Left cardiac atrium (tissue), 4 donors: ENCODE data around the gene CIROP. TPM values are rescaled to one million over a fixed set of nuclear protein-coding genes. Genes with fewer than 3 reads are reported as not detected.
A peak's percentile ranks its signal among the peaks of the same experiment; 100 is the strongest.

ENCODE experiments used
- ATAC-seq, 2 donors: fragments of 200-7000 bp; cut with Tn5 transposase; one replicate each; pipeline ENCODE4 v1.9.1; 2020; ENCODE audit warnings: mild to moderate bottlenecking in 2 of 2, moderate library complexity in 2 of 2
- DNase-seq: peaks from one replicate; pipeline ENCODE4 v3.0.0-alpha.2; 2020
- intact Hi-C, 2 donors: fragments of 100-400 bp; cut with DNase I; formaldehyde crosslinking; loops; one replicate each; pipeline versions ENCODE4 v1.14.1 to v1.15.1; 2022 to 2023
- total RNA-seq, 2 donors: library from RNA; stranded (reverse); fragmentation: NEBNext Ultra II Directional; extraction: Animal tissue kit (Norgen Biotek cat#: 25700); gene quantifications; one replicate each; pipeline ENCODE4 v1.2.1, GENCODE V29; 2021
- donor health status: DM: no; HTN: yes; CAD: no.
- donor health status: DM: no; HTN: yes; CAD: no; lungs with severe emphysema.
- donor health status: DM: yes; HTN: yes; CAD: no.
- donor health status: Dilated cardiomyopathy.

CIROP gene
- total RNA-seq, 2 donors from 2014 or later, result not detected

DNA sequence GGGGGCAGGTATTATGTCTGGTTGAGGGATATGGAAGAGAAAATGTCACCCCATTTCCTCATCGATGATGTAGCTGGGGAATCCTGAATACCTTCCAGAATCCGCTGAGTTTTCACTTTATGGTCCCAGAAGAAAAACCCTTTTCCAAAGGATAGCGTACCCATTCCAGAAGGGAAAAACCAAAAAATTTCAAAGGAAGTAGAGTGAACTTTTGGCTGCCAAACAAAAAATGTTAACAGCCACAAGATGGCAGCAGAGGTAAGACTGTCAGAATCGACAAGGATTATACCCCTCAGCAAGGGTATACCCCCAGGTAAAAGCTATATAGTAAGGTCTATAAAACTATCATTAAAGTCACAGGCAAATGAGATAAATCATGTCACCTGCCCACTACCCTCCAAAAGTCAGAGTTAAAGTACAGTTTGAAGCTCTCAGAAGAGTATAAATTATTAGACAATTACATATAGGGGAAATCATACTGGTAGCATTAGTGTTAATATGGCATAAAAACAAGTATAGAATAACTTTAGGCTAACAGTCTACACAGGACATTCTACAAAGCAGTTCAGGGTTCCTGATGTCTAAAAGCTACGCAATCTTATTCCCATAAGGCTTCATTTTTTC, 27.9 kb downstream of the CIROP start:
- no peak for ATAC-seq

DNA sequence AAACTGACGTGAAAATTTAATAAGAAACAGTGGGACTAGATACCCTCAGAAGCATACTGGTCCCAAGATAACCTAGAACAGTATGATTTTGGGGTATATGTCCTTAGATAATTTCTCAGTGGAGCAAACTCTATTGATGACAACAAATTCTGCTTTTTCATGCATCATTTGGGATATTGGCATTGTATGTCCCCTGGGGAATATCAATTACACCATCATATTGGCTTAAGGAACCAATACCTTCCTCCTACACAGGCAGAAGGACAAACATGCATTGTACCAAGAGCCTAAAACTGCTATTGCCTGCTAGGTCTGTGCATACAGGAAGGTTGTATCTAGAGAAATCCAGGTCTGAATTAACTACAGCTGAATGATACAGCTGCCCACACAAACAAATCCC, 29.9 kb downstream of the CIROP start:
- no peak for ATAC-seq
- no peak for DNase-seq

More for the DNA sequence above, 27.9 kb downstream of the CIROP start:
- no peak for DNase-seq
- intact Hi-C loops, result no loop called here

DNA sequence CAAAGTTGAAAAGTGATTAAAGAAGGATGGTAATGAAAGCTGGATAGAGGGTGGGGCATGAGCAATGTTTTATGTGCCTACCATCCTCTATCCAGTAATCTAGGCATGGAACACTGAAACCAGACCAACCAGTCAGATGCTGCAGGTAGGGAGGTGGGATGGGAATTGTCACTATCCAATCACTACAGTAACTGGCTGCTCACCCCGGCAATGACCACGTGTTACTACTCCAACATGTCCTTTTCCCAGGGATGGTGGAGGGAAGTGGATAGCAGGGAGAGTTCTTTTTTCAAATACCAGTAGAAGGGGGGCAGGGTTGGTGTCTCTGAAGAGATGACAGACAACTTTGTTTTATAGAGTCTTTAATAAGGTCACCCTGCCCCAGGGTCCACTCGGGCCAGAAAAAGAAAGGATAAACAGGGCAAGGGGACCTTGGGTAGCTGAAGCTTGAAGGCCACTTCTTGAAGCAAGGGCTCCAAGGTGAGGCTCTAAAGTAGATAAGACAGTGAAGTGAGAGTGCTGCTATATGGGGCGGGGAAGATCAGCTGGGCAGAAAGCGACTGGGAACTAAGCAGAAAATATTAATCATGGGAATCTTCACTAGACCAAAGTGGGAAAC, 32.8 kb downstream of the CIROP start:
- intact Hi-C loops, result no loop called here
- peak; percentile 5 to 12 for ATAC-seq
- no peak for DNase-seq

More for the DNA sequence above, 29.9 kb downstream of the CIROP start:
- intact Hi-C loops, result no loop called here

DNA sequence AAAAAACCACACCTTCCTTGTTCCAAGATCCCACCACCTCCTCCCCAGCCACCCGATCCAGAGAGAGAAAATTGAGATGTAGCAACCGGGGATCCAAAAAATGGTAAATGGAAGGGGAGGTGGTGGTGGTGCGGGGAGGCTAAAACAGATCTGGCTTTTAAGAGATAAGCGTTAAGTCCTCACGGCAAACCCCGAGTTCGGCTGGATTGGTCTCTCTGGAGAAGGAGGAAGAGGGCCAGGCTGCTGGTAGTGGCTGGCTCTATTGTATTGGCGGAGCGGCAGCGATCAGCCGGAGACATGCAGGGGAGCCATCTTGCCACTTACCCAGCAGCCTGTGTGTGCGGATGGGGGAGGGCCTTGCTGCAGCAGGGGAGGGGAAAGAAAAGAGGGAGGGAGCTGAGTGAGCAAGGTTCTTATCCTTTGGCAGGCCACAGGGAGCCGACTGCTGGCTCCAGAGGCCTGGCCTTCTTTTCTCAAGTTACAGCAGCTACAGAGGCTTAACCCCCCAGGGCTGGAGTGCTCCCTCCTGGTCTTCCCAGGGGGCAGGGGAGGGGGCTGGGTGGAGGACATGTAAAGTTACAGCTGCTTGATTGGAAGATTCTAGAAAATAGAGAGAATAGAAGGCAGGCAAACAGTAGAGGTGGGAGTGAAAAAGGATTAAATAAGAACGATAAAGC, 33.4 kb downstream of the CIROP start:
- ATAC-seq, result peak; percentile 95
- intact Hi-C loops, result no loop called here
- DNase-seq, result peak; percentile 86

DNA sequence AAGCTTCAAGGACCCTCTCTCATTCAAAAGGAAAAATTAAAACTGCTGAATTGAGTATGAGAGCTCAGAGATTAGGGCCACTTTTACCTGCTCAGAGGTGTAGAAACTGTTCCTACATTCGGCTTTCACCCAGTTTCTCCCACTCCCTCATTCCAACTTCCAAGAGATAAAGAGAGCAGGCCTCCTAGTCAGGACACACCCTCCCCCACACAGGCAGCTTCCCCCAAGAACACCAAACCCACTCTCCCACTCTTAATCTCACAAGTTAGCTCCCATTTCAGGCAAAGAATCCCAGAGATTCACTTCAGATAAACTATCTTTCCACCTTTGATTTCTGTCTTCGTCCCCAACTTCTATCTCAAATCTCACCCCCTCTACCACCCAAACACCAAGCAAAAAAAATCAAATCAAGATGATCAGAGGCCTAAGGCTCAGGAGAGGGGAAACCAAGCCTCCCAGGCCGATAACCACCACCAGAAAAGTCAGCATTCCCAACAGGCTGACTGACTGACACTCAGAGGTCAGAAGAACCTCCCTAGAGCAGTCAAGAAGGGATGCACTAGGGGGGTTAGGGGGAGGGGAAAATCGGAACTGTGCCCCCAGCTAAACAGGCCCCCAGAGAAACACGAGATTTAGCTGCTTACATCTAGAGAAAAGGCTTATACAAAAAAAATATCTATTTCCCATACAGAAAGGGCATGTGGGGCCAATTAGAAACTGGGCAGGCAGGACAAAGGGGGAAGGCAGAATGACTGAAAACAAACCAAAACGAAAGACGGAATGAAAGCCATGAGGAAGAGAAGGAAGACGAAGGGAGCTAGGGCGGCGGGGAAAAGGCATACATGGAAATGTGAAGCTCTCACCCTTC, 34.3 kb downstream of the CIROP start:
- intact Hi-C loops, result no loop called here
- ATAC-seq (no peak), DNase-seq (no peak)

DNA sequence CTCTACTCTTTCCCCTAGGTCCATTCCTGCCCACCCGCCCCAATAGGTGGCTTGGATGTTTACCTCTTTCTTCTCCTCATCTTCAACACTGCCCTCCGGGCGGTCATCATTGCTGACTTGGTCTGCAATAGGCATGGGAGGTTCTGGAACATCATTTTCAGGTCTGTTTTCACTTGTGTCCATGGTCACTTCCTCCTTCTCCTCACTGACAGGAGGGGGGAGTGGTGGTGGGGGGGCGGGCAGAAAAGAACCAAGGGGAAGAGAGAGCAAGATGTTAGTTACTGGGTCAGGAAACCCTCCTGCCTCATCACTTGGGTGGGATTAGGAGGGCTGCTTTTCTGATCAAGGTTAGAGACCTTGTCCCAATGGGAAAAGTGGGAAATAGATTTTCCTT, 35.4 kb downstream of the CIROP start:
- intact Hi-C loops, result no loop called here
- DNase-seq, result no peak
- ATAC-seq, result no peak

DNA sequence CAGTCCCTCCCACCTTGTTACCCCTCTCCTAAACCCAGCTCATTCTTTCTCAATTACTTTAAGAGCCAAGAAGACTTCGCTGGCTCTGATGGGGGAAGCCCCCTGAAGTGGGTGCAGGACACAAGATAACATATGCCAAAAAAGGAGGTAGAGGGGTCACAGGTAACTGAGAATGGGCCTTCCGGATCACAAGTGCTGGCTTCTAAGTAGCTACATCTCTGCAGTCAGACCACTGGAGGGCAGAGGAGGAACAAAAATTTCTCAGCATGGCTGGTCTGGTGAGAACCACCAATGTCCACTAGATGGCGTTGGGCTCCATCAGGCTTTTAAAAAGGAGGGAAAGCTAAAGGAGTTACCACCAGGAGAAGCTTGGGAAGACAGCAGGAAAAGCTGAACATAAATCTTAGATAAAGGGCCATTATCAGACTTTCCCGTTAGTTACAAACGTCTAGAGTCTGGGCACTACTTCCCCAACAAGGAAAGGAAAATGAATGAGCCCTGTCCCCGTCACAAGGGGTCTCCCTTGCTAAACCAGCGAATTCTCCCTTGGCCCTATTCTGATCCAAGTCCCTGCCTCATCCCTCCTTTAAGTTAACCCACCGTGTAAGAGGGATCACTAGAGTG, 35.9 kb downstream of the CIROP start:
- intact Hi-C loops, result no loop called here
- DNase-seq (peak; percentile 75), ATAC-seq (peak; percentile 63 to 66)

DNA sequence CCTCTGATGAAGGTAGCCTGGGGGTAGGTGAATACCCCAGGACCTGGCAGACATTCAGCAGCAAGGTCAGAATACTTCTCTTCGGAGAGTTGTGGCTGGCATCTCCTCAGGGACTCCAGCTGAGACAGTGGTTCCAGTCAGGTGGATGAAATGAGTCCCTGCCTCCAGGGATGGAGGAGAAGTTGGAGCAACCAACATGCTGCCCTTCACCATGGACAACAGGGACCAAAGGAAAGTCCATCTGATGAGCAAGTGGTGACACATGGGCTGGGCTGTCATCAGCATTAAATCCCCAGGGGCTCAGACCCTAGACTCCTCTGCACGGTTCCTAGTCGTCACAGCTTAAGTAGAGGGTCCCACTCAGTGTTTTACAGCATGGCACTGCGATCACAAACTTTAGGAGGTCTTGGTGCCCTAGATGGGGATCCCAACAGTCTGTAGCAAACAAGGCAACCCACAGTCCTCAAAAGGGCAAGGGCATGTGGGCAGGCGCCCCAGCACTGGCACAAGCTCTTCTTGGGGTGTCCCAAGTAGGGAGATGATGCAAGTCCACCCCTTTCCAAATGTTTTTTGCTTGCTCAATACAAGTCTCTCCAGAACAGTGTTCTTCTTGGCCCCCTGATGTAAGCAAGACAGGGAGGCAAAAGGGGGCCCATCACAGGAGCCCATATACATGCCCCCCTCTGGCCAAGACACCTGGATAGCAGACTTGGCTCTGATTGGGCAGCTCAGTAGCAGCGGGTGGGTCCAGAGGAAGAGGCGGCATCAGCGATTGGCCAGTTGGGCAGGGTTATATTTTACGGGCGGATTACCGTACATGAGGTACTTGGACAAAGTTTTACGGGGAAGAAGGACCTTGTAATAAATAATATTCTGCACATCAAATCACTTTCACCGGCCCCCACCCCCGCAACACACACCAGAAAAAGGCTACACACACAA, 36.7 kb downstream of the CIROP start:
- ATAC-seq (no peak), DNase-seq (peak; percentile 23)
- intact Hi-C loops, result no loop called here

DNA sequence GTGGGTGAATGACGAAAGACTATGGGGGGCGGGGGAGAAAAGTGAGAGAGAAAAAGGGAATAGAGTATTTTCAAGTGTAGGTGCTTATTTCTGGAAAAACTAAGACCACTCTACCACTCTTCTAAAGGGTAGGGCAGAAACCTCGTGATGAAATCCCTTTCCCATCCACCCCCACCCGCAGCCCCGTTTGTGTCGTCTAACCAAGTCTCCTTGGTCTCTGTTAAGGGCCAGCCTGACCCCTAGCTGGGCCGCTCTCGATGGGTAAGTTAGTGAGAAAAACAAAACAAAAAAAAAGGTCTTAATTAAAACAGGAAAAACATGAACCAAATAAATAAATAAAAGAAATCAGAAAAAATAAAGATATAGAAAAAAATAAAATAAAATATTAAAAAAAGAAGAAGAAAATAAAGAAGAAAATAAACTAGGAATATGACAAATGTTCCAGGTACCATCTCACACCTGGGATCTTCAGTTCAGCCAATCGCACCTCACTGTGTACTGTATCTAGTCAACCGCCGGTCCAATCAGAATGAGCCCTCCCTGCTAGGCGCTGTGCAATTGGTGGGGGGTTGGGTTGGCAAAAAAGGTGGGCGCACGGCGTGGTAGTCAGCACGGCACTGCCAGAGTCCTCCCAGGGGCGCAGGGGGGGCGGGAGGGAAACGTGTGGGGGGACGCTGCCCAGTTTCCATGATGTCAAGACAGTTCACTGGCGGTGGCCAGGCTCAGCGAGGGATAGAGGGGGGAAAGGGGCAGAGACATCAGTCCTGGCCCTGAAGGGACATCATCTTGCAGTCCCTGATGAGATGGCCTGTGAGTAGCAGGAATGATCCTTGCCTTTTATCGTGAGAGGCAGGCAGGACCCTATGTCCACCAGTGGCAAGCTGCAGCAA, 37.7 kb downstream of the CIROP start:
- intact Hi-C loops, result no loop called here
- ATAC-seq (no peak), DNase-seq (no peak)

DNA sequence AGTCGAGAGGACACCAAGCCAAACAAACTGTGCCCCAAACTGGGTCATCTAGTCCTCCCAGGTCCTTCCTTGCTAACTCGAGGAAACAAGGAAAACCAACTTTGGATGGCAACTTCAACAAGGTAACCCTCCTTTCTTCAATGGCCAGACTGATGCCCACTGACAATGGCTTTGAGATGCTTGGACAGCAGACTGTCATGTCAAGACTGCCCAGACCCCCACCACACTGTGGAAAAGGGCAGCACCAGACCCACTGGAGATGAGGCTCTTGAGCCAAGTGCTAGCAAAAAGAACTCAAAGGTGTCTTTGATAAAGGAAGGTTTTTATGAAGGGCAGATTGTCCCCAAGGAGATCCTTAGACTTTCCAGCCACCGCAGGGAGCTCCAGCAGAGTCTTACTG, 38.4 kb downstream of the CIROP start:
- DNase-seq, result no peak
- intact Hi-C loops, result no loop called here
- no peak for ATAC-seq

DNA sequence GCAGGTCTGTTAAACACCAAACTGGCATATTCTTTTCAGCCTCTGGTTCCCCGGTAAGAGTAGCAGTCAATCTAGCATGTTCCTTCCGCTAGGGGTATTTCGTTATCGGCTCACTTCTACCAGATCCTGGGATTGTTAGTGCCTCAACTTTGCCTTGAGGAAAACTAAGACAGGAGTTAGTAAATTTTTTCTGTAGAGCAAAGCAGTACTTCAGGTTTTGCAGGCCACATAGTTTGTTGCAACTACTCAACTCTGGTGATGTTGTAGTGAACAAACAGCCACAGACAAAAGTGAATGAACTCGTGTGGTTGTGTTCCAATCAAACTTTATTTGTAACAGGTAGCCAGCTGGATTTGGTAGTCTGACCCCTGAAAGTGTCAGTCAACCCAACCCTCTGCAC, 41.2 kb downstream of the CIROP start:
- intact Hi-C loops, result no loop called here
- ATAC-seq (no peak), DNase-seq (no peak)

DNA sequence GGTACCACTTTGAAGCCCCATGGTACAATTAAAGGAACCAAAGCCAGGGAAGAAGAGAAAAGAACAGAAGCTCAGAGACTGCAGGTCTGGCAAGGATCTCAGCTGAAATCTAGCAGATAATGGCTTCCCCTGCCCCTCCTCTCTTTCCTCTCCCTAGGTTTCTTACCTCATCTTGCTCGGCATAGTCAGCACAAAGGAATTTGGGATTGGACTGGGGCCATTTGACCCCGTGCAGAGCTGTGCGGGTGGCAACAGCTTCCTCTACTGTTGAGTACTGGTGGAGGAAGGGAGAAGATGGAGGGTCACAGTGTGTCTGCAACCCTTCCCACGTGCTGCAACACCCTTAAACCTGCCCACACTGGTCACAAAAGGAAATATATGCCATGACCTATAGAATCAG, 42.8 kb downstream of the CIROP start:
- DNase-seq (peak; percentile 68), ATAC-seq (peak; percentile 21 to 74)
- intact Hi-C loops, result no loop called here

DNA sequence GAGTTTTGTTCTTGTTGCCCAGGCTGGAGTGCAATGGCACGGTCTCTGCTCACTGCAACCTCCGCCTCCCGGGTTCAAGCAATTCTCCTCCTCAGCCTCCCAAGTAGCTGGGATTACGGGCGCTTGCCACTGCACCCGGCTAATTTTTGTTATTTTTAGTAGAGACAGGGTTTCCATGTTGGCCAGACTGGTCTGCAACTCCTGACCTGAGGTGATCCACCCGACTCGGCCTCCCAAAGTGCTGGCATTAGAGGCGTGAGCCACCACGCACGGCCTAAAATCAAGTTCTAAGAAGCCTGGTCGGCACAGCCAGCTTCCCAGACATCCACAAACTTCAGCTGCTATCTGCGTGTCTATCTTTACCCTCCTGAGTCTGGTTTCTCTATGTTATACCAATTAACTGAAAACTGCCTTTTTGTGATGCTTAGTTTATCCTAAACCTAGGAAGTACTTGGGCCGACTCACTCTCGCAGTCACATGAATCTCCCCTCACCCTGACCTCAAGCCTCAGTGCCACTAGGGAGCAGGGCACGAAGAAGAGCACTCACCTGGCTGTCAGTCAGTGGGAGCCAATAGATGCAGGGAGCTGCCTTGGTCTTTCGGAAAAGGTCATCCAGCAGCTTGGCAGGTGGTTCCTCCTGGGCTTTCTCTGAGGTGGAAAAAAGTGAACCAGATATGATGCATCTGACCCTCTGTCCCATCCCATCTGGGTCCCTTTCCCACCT, 44.1 kb downstream of the CIROP start:
- ATAC-seq, result no peak
- no peak for DNase-seq
- intact Hi-C loops, result no loop called here

DNA sequence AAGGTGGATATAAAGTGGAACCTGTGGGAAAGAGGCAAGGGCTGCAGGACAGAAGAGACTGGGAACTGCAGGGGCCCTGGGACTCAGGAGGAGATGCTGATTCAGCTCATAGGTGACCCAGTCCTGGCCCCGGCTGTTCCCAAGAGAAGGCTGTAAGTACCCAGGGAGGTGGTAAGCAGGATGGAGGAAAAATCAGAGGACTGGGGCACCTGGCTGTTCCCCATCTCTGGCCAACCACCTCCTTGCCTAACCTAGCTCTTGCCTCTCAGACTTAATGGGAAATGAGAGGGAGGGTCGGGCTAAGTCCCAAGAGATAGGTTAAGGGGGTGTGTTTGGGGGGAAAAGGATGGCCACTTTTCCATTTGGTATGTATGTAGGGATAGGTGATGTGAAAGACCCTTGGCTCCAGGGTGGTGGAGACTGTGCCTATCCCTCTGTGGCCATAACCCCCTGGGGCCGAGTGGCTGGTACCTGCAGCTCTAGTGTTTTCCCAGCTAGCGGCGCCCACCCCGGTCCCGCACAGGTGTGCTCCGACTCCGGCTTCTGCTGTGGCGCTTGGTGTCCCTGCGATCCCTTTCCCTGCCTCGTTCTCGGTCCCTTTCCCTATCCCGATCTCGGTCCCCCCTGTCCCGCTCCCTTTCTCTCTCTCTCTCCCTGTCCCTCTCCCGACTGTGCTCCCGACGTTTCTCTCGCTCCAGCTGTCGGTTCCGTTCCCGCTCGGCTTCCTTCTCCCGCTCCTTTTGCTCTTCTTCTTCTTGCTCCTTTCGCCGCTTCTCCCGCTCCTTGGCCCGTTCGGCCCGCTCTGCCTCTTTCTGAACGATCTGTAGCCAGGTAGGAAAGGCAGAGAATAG, 45.9 kb downstream of the CIROP start:
- intact Hi-C loops, result loop anchor here in 1 of 2 donors (2.0 kb wide), 1 partner anchor 72 kb away; no protein-coding TSS in a partner anchor
- DNase-seq (no peak), ATAC-seq (no peak)

DNA sequence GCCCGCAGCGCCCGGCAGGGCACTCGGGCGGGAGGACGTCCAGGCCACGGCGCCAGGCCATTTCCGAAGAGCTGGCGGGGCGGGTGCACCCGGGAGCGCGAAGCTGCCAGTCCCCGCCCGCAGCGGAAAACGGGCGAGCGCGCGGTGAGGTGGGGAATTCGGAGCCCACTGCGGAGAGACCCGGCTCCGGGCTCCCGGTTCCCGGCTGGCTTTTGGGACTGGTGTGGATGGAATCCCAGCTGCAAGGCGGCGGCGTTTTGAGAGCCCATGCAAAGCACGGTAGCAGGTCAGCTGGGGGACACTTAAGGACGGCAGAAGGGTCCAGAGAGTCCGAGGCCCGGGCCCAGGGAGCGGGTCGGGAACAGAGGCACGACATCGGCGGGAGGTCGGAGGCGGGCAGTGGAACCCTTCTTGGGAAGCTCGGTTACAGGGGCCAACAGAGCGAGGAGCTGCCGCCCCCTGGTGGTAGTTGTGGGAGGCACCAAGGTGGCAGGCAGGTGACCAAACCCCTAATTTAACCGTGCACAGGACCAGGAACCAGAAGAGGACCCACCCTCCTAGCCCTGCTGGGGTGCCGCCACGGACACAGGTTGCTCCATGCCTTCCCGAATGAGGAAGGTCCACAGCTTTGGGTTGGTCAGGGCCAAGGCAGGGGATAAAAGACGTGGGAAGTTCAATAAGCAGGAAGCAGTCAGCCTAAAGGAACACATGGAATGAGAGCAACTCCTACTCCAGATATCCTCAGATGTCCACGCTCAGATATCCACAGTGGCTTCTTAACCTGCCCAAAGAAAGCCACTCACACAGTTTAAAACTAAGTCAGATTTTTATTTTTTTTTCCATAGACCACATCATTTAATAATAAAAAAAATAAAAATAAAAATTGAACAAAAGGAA, 46.8 kb downstream of the CIROP start:
- intact Hi-C loops, result loop anchor here (2.0 kb wide), 1 partner anchor 71 kb away; no protein-coding TSS in a partner anchor
- DNase-seq, result peak; percentile 87
- peak; percentile 68 to 85 for ATAC-seq
